HCT116 (cell line): ENCODE data around the gene SLC2A4. TPM values are rescaled to one million over a fixed set of nuclear protein-coding genes. Genes with fewer than 3 reads are reported as not detected.

Source experiments
- ATAC-seq: fragments of 200-7000 bp; cut with Tn5 transposase; 2 replicates; pipeline ENCODE4 v1.9.1; 2020; ENCODE audit warnings: mild to moderate bottlenecking, moderate library complexity
- BruUV-seq: library from RNA; stranded (reverse); fragments of 400-500 nt; replicated peaks from 2 replicates; lab custom pipeline; 2021; lab: Mats Ljungman, UMichigan
- CTCF ChIA-PET: fragments of 300-600 bp; sonication (Branson Sonifier 250); formaldehyde crosslinking; loops from one replicate; lab custom pipeline; 2021; ENCODE audit warnings: antibody characterized with exemption; lab: Charles Lee
- POLR2A ChIA-PET: fragments of 300-600, 350-600 bp; sonication (Branson Sonifier 250); formaldehyde crosslinking; loops from one replicate; lab custom pipeline; 2021; ENCODE audit warnings: antibody characterized with exemption; lab: Charles Lee
- RAD21 ChIA-PET, 2 experiments: fragments of 300-600 bp; sonication (Branson Sonifier 250); formaldehyde crosslinking; loops; one replicate each; lab custom pipeline; 2023; ENCODE audit warnings: low total read pairs in 2 of 2; ENCODE audit not compliant: uncharacterized antibody in 2 of 2, unreplicated experiment in 2 of 2, low non-redundant PET in 1 of 2; lab: Charles Lee
- DNase-seq: peaks from one replicate; pipeline ENCODE4 v3.0.0-alpha.2; 2010; ENCODE audit warnings: low read depth, low spot score
- H2AFZ ChIP-seq: fragments of 200-600 bp; shearing (Covaris generic), sonication (generic); 2 replicates; pipeline ENCODE4 v1.6.1; 2017; ENCODE audit warnings: low read depth, mixed run types, mixed read lengths, antibody characterized with exemption, low read length; ENCODE audit not compliant: poor library complexity, severe bottlenecking
- H3K27ac ChIP-seq: 2 replicates; pipeline ENCODE4 v1.5.1; 2012; ENCODE audit warnings: low read depth, low read length
- H3K27me3 ChIP-seq: fragments of 200-600 bp; sonication (generic); 2 replicates; pipeline ENCODE4 v1.6.1; 2016; ENCODE audit warnings: mixed run types, low read length, mixed read lengths; ENCODE audit not compliant: insufficient read depth
- H3K36me3 ChIP-seq, 2 experiments: fragments of 200-500 bp in 1 of 2; fragments of 200-600 bp in 1 of 2; sonication (Bioruptor generic) in 1 of 2; sonication (generic) in 1 of 2; 2 replicates each; pipeline versions ENCODE4 v1.5.1 to v1.6.1; 2014 to 2016; ENCODE audit warnings: low read length in 2 of 2, inconsistent platforms in 1 of 2, mixed read lengths in 1 of 2, mixed run types in 1 of 2; ENCODE audit not compliant: insufficient read depth in 2 of 2, control insufficient read depth in 1 of 2
- H3K4me1 ChIP-seq, 2 experiments: fragments of 200-600 bp in 1 of 2; sonication (generic) in 1 of 2; 2 replicates each; pipeline versions ENCODE4 v1.5.1 to v1.6.1; 2012 to 2017; ENCODE audit warnings: low read length in 2 of 2, inconsistent platforms in 1 of 2, mild to moderate bottlenecking in 1 of 2, mixed read lengths in 1 of 2, mixed run types in 1 of 2, moderate library complexity in 1 of 2; ENCODE audit not compliant: insufficient read depth in 2 of 2, control insufficient read depth in 1 of 2
- H3K4me2 ChIP-seq: fragments of 200-600 bp; sonication (generic); 2 replicates; pipeline ENCODE4 v1.6.1; 2017; ENCODE audit warnings: mixed run types, low read length, mixed read lengths
- H3K4me3 ChIP-seq, 2 experiments: fragments of 200-600 bp in 1 of 2; sonication (generic) in 1 of 2; replicated peaks in 1 of 2; 2 replicates each; pipeline ENCODE4 v1.5.1; 2011 to 2016; ENCODE audit warnings: low read length in 2 of 2, control low read depth in 1 of 2, low read depth in 1 of 2, mild to moderate bottlenecking in 1 of 2, mixed read lengths in 1 of 2, mixed run types in 1 of 2
- H3K79me2 ChIP-seq: fragments of 200-600 bp; sonication (generic); 2 replicates; pipeline ENCODE4 v1.6.1; 2017; ENCODE audit warnings: mild to moderate bottlenecking, mixed run types, low read length, moderate library complexity, mixed read lengths; ENCODE audit not compliant: insufficient read depth
- H3K9ac ChIP-seq: fragments of 200-600 bp; sonication (generic); 2 replicates; pipeline ENCODE4 v1.6.1; 2016; ENCODE audit warnings: low read length, mixed read lengths
- H3K9me2 ChIP-seq: fragments of 200-600 bp; sonication (generic), shearing (Covaris generic); 2 replicates; pipeline ENCODE4 v1.6.1; 2017; ENCODE audit warnings: mixed run types, mild to moderate bottlenecking, moderate library complexity; ENCODE audit not compliant: insufficient read depth
- H3K9me3 ChIP-seq, 2 experiments: fragments of 200-500 bp in 1 of 2; fragments of 200-600 bp in 1 of 2; sonication (Bioruptor generic) in 1 of 2; sonication (generic) in 1 of 2; 2 replicates each; pipeline ENCODE4 v1.6.1; 2014 to 2017; ENCODE audit warnings: low read length in 2 of 2, mixed read lengths in 2 of 2, inconsistent platforms in 1 of 2, low read depth in 1 of 2, mild to moderate bottlenecking in 1 of 2, mixed run types in 1 of 2, moderate library complexity in 1 of 2; ENCODE audit not compliant: control insufficient read depth in 1 of 2, insufficient read depth in 1 of 2
- H4K20me1 ChIP-seq: fragments of 200-600 bp; sonication (generic), shearing (Covaris generic); 2 replicates; pipeline ENCODE4 v1.6.1; 2017; ENCODE audit warnings: mixed run types, mild to moderate bottlenecking, moderate library complexity; ENCODE audit not compliant: insufficient read depth
- CBX3 ChIP-seq: IDR thresholded peaks from 2 replicates; pipeline ENCODE4 v1.6.1; 2012; ENCODE audit warnings: low read depth
- CEBPB ChIP-seq: IDR thresholded peaks from 2 replicates; pipeline ENCODE4 v1.6.1; 2012; ENCODE audit warnings: low read depth
- EGR1 ChIP-seq: IDR thresholded peaks from 2 replicates; pipeline ENCODE4 v1.6.1; 2012; ENCODE audit warnings: low read depth
- EZH2 ChIP-seq: fragments of 200-600 bp; sonication (generic); IDR thresholded peaks from 2 replicates; pipeline ENCODE4 v1.6.1; 2017; ENCODE audit warnings: antibody characterized with exemption, mixed run types
- EZH2phosphoT487 ChIP-seq: fragments of 200-600 bp; IDR thresholded peaks from 2 replicates; pipeline ENCODE4 v1.6.1; 2018; ENCODE audit warnings: antibody characterized with exemption, borderline replicate concordance
- FOSL1 ChIP-seq: IDR thresholded peaks from 2 replicates; pipeline ENCODE4 v1.6.1; 2012; ENCODE audit warnings: low read depth
- JUND ChIP-seq: IDR thresholded peaks from 2 replicates; pipeline ENCODE4 v1.6.1; 2012
- POLR2AphosphoS5 ChIP-seq: IDR thresholded peaks from 2 replicates; pipeline ENCODE4 v1.6.1; 2011; ENCODE audit warnings: mild to moderate bottlenecking, low read depth, low read length, moderate library complexity
- RAD21 ChIP-seq: IDR thresholded peaks from 2 replicates; pipeline ENCODE4 v1.6.1; 2012; ENCODE audit warnings: low read depth, mild to moderate bottlenecking
- SP1 ChIP-seq: IDR thresholded peaks from 2 replicates; pipeline ENCODE4 v1.6.1; 2012; ENCODE audit warnings: low read depth
- SRF ChIP-seq: IDR thresholded peaks from 2 replicates; pipeline ENCODE4 v1.6.1; 2012; ENCODE audit warnings: low read depth
- YY1 ChIP-seq: IDR thresholded peaks from 2 replicates; pipeline ENCODE4 v1.6.1; 2011; ENCODE audit warnings: low read length, low read depth, moderate library complexity, mild to moderate bottlenecking; ENCODE audit not compliant: insufficient replicate concordance; ENCODE audit errors: extremely low read depth
- ZNF274 ChIP-seq: fragments of 200-500 bp; sonication (Bioruptor generic); IDR thresholded peaks from 2 replicates; pipeline ENCODE4 v1.6.1; 2014; ENCODE audit warnings: mild to moderate bottlenecking, low read depth, low read length, inconsistent platforms
- intact Hi-C: fragments of 100-400 bp; cut with micrococcal nuclease; formaldehyde crosslinking; loops from 2 replicates; pipeline ENCODE4 v1.10.0; 2022
- total RNA-seq: library from RNA; stranded (reverse); gene quantifications from one replicate; pipeline ENCODE4 v1.2.1, GENCODE V29; 2021; ENCODE audit not compliant: unreplicated experiment
- TF ChIP-seq, protein P1 (sequence below): IDR thresholded peaks from 2 replicates; pipeline ENCODE4 v1.6.1; 2012; ENCODE audit warnings: low read depth
- TF ChIP-seq, protein P2 (sequence below): IDR thresholded peaks from 2 replicates; pipeline ENCODE4 v1.6.1; 2012
- TF ChIP-seq, protein P3 (sequence below): IDR thresholded peaks from 2 replicates; pipeline ENCODE4 v1.6.1; 2012
- TF ChIP-seq, protein P4 (sequence below): IDR thresholded peaks from 2 replicates; pipeline ENCODE4 v1.6.1; 2011; ENCODE audit warnings: mild to moderate bottlenecking, low read length, moderate library complexity; ENCODE audit not compliant: insufficient replicate concordance; ENCODE audit errors: extremely low read depth

SLC2A4 gene
- total RNA-seq, 1 experiment from 2014 or later: 2.5 TPM

DNA sequence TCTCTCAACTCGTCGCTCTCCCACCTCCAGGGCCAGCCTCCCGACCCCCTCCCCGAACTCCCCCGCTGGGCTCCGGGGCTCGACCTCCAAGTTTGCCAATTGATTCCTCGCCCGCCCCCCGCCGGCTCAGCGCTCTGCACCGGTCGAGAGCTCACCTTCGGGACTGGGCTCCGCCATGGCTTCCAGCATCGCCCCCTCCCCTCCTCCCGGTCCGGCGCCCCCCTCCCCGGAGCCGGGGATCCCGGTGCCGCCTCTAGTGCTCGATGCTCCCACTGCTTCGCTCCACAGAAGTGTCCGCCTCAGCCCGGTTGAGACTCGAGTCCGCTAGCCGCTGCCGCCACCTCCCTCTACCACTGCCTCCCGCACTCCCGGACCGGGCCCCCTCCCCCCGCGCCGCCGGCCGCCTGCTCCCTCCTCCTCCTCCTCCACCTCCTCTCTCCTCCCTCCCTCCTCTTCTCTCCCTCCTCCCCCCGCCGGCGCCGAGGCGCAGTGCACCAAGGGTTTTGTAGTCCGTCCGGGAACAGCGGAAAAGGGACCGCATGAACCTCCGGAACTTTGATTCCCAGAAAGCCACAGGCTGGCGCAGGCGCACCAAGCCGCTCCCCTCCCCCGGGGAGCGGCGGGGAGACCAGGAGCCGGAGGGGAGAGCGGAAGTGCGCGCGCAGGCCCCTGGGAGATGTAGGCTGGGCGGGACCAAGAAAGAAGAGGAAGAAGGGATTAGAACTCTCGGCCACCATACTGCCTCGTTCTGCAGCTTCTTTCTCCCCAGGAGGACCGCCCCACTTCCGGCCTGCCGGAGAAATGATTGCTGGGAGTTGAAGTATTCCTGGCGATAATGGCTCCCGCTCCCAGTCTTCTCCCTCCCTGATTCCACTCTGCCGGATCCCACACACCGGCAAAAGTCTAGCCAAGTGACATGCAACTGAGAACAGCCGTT lies 42.2 kb upstream of the SLC2A4 start, which contains the start of gene PHF23:
Gene PHF23, minus strand, starts transcription at position 367 of the 937 bp plus-strand sequence. Its CDS starts 178 bp downstream, at position 189.
- no peaks in the 10 kb centered on the region for H4K20me1 ChIP-seq
- DNase-seq (peak; percentile 99), ATAC-seq (peak; percentile 61)
- H3K36me3 ChIP-seq: peaks cover 24 to 40% of the 10 kb centered on the region in 2 experiments
- peak within 1 kb of the TSS; percentile 92 for H3K27ac ChIP-seq
- BruUV-seq: no TSS peak
- ChIA-PET CTCF (interaction anchor here (2.3 to 3.0 kb wide), 2 partner anchors 19 to 57 kb away, joined by 5 to 16 read pairs; partner anchors contain the start of genes ACADVL and DLG4), RAD21 (no interaction called here), POLR2A (interaction anchor here (0.9 to 1.3 kb wide), 5 partner anchors 19 to 447 kb away, joined by 3 to 4 read pairs (median 3); partner anchors contain the start of genes ACADVL and DLG4)
- peak within 1 kb of the TSS; percentile 100 for H3K9ac ChIP-seq
- intact Hi-C loops: no loop called here
- peak within 1 kb of the TSS; percentile 97 to 99 for H3K4me3 ChIP-seq
- H3K79me2 ChIP-seq: peaks cover 59% of the 10 kb centered on the region
- H3K4me2 ChIP-seq: peak within 1 kb of the TSS; percentile 82
- H3K9me2 ChIP-seq: no peaks in the 10 kb centered on the region
- H3K9me3 ChIP-seq: no peaks in the 10 kb centered on the region
- H3K4me1 ChIP-seq: peaks cover 37 to 64% of the 10 kb centered on the region in 2 experiments
- no peak within 1 kb of the TSS for H2AFZ ChIP-seq
- H3K27me3 ChIP-seq: no peaks in the 10 kb centered on the region
- TF ChIP-seq, protein P1, sequence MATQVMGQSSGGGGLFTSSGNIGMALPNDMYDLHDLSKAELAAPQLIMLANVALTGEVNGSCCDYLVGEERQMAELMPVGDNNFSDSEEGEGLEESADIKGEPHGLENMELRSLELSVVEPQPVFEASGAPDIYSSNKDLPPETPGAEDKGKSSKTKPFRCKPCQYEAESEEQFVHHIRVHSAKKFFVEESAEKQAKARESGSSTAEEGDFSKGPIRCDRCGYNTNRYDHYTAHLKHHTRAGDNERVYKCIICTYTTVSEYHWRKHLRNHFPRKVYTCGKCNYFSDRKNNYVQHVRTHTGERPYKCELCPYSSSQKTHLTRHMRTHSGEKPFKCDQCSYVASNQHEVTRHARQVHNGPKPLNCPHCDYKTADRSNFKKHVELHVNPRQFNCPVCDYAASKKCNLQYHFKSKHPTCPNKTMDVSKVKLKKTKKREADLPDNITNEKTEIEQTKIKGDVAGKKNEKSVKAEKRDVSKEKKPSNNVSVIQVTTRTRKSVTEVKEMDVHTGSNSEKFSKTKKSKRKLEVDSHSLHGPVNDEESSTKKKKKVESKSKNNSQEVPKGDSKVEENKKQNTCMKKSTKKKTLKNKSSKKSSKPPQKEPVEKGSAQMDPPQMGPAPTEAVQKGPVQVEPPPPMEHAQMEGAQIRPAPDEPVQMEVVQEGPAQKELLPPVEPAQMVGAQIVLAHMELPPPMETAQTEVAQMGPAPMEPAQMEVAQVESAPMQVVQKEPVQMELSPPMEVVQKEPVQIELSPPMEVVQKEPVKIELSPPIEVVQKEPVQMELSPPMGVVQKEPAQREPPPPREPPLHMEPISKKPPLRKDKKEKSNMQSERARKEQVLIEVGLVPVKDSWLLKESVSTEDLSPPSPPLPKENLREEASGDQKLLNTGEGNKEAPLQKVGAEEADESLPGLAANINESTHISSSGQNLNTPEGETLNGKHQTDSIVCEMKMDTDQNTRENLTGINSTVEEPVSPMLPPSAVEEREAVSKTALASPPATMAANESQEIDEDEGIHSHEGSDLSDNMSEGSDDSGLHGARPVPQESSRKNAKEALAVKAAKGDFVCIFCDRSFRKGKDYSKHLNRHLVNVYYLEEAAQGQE: no peak
- TF ChIP-seq, protein P2, sequence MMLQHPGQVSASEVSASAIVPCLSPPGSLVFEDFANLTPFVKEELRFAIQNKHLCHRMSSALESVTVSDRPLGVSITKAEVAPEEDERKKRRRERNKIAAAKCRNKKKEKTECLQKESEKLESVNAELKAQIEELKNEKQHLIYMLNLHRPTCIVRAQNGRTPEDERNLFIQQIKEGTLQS: no peak
- TF ChIP-seq EZH2 (no peak), SRF (no peak), SP1 (peak; percentile 85), YY1 (peak; percentile 86), EZH2phosphoT487 (no peak), ZNF274 (no peak), CBX3 (no peak), JUND (no peak), RAD21 (no peak), FOSL1 (no peak), CEBPB (no peak), EGR1 (no peak), POLR2AphosphoS5 (0 out of 2 replicates have a peak, but pooled peaks have one; percentile 26)
- TF ChIP-seq, protein P3, sequence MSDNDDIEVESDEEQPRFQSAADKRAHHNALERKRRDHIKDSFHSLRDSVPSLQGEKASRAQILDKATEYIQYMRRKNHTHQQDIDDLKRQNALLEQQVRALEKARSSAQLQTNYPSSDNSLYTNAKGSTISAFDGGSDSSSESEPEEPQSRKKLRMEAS: no peak; the same call in 1 of the 2 replicates
- TF ChIP-seq, protein P4, sequence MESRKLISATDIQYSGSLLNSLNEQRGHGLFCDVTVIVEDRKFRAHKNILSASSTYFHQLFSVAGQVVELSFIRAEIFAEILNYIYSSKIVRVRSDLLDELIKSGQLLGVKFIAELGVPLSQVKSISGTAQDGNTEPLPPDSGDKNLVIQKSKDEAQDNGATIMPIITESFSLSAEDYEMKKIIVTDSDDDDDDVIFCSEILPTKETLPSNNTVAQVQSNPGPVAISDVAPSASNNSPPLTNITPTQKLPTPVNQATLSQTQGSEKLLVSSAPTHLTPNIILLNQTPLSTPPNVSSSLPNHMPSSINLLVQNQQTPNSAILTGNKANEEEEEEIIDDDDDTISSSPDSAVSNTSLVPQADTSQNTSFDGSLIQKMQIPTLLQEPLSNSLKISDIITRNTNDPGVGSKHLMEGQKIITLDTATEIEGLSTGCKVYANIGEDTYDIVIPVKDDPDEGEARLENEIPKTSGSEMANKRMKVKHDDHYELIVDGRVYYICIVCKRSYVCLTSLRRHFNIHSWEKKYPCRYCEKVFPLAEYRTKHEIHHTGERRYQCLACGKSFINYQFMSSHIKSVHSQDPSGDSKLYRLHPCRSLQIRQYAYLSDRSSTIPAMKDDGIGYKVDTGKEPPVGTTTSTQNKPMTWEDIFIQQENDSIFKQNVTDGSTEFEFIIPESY: peak; percentile 77
